Measurements from ENCODE around the gene SIM2. TPM values are rescaled to one million over a fixed set of nuclear protein-coding genes. Genes with fewer than 3 reads are reported as not detected.

Gene SIM2
- total and polyA plus RNA-seq, 2 of the 13 experiments (the other 11 are each of a cell fraction or from before 2014, with no cell fraction given): 0.36 to 0.53 TPM

- no peak for TF ChIP-seq ZBTB40 (IDR thresholded peaks at IDR 0.05)
- TF ChIP-seq ZBTB40 (CRISPR knock-in tag; IDR thresholded peaks at IDR 0.05): no peak
- no peak for TF ChIP-seq TRIM24 (CRISPR knock-in tag; IDR thresholded peaks at IDR 0.05)
- TF ChIP-seq TFDP2 (CRISPR knock-in tag; IDR thresholded peaks at IDR 0.05): peak; percentile 65; the same call in 1 of the 2 replicates
- TF ChIP-seq ZBTB1 (CRISPR knock-in tag; IDR thresholded peaks at IDR 0.05; ENCODE audit: borderline replicate concordance): no peak
- 0 out of 2 replicates have a peak, but pooled peaks have one; percentile 1 for TF ChIP-seq ZNF501 (CRISPR knock-in tag; IDR thresholded peaks at IDR 0.05)
- no peak for TF ChIP-seq ZNF160 (CRISPR knock-in tag; IDR thresholded peaks at IDR 0.05)
- peak; percentile 43; the same call in 1 of the 2 replicates for TF ChIP-seq ZSCAN29 (CRISPR knock-in tag; conservative IDR thresholded peaks at IDR 0.05)
- no peak for TF ChIP-seq ZNF549 (CRISPR knock-in tag; IDR thresholded peaks at IDR 0.05)
- TF ChIP-seq ZNF672 (CRISPR knock-in tag; IDR thresholded peaks at IDR 0.05): no peak
- TF ChIP-seq TARDBP (CRISPR knock-in tag; IDR thresholded peaks at IDR 0.05): peak; percentile 71
- peak; percentile 71 for TF ChIP-seq NR2F6 (IDR thresholded peaks at IDR 0.05)
- no peak; the same call in 1 of the 2 replicates for TF ChIP-seq NR2F6 (CRISPR knock-in tag; IDR thresholded peaks at IDR 0.05)
- TF ChIP-seq IKZF5 (CRISPR knock-in tag; IDR thresholded peaks at IDR 0.05): 0 out of 2 replicates have a peak, but pooled peaks have one; percentile 27
- TF ChIP-seq SP5 (CRISPR knock-in tag; IDR thresholded peaks at IDR 0.05; ENCODE audit: borderline replicate concordance, low read depth): no peak
- peak; percentile 88 for TF ChIP-seq TEAD3 (CRISPR knock-in tag; optimal IDR thresholded peaks at IDR 0.05; ENCODE audit: borderline replicate concordance)
These were observed 31.7 kb downstream of the SIM2 start (continued) for GRCh38 chr21:36730291-36731281.

Data from HepG2 (cell line).